ENCODE measurements around the gene CST3. TPM values are rescaled to one million over a fixed set of nuclear protein-coding genes. Genes with fewer than 3 reads are reported as not detected.

CST3 gene
- polyA plus RNA-seq, 1 donor from 2014 or later = 54.6 TPM

DNA sequence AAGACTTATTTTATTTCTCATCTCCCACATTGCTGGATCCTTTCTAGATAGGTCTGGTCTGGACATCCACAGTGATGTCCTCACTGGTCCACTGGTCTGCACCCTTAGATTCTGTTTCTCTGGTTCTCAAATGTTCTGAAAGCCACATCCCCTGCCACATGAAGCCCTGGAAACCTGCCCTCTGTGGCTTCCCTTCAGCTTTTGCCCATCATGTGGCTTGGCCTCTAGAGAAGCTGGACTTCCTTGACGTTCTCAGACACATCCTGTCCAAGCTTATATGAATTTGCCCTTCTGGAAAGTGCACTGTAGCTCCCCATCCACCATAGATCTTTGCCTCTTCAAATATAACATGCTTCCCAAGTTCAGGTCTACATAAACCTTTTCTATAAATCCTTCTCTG is 32.6 kb upstream of the CST3 start:
- H3K36me3 ChIP-seq (ENCODE audit: insufficient read depth, low read length) = no peaks in the 10 kb centered on the region
- H3K4me3 ChIP-seq (ENCODE audit: low read length) = no peak overlapping the region
- no peaks in the 10 kb centered on the region for H4K20me1 ChIP-seq (ENCODE audit: insufficient read depth)
- H3F3A ChIP-seq (ENCODE audit: insufficient read depth, low read length, poor library complexity, severe bottlenecking) = no peaks in the 10 kb centered on the region
- no peak overlapping the region for H3K9ac ChIP-seq (ENCODE audit: low read length)
- no peaks in the 10 kb centered on the region for H3K9me3 ChIP-seq (ENCODE audit: low read length)
- H2AFZ ChIP-seq (ENCODE audit: low read depth, low read length) = no peak overlapping the region
- H3K27ac ChIP-seq (ENCODE audit: low read length) = no peak overlapping the region
- H3K27me3 ChIP-seq (ENCODE audit: insufficient read depth, low read depth, low read length) = no peaks in the 10 kb centered on the region
- TF ChIP-seq, protein P1, sequence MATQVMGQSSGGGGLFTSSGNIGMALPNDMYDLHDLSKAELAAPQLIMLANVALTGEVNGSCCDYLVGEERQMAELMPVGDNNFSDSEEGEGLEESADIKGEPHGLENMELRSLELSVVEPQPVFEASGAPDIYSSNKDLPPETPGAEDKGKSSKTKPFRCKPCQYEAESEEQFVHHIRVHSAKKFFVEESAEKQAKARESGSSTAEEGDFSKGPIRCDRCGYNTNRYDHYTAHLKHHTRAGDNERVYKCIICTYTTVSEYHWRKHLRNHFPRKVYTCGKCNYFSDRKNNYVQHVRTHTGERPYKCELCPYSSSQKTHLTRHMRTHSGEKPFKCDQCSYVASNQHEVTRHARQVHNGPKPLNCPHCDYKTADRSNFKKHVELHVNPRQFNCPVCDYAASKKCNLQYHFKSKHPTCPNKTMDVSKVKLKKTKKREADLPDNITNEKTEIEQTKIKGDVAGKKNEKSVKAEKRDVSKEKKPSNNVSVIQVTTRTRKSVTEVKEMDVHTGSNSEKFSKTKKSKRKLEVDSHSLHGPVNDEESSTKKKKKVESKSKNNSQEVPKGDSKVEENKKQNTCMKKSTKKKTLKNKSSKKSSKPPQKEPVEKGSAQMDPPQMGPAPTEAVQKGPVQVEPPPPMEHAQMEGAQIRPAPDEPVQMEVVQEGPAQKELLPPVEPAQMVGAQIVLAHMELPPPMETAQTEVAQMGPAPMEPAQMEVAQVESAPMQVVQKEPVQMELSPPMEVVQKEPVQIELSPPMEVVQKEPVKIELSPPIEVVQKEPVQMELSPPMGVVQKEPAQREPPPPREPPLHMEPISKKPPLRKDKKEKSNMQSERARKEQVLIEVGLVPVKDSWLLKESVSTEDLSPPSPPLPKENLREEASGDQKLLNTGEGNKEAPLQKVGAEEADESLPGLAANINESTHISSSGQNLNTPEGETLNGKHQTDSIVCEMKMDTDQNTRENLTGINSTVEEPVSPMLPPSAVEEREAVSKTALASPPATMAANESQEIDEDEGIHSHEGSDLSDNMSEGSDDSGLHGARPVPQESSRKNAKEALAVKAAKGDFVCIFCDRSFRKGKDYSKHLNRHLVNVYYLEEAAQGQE (IDR thresholded peaks at IDR 0.05; ENCODE audit: borderline replicate concordance) = no peak
- TF ChIP-seq EP300 (conservative IDR thresholded peaks at IDR 0.05; ENCODE audit: poor library complexity, severe bottlenecking) (no peak), TAF1 (IDR thresholded peaks at IDR 0.05; ENCODE audit: low read depth) (no peak), MXI1 (conservative IDR thresholded peaks at IDR 0.05; ENCODE audit: poor library complexity, severe bottlenecking) (no peak), EZH2 (IDR thresholded peaks at IDR 0.05; ENCODE audit: borderline replicate concordance, insufficient read depth, low read length, poor library complexity, severe bottlenecking) (no peak), POLR2AphosphoS5 (IDR thresholded peaks at IDR 0.05) (no peak)
- TF ChIP-seq, protein P2, sequence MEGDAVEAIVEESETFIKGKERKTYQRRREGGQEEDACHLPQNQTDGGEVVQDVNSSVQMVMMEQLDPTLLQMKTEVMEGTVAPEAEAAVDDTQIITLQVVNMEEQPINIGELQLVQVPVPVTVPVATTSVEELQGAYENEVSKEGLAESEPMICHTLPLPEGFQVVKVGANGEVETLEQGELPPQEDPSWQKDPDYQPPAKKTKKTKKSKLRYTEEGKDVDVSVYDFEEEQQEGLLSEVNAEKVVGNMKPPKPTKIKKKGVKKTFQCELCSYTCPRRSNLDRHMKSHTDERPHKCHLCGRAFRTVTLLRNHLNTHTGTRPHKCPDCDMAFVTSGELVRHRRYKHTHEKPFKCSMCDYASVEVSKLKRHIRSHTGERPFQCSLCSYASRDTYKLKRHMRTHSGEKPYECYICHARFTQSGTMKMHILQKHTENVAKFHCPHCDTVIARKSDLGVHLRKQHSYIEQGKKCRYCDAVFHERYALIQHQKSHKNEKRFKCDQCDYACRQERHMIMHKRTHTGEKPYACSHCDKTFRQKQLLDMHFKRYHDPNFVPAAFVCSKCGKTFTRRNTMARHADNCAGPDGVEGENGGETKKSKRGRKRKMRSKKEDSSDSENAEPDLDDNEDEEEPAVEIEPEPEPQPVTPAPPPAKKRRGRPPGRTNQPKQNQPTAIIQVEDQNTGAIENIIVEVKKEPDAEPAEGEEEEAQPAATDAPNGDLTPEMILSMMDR (IDR thresholded peaks at IDR 0.05; ENCODE audit: poor library complexity, severe bottlenecking) = no peak
- no peaks in the 10 kb centered on the region for H3K9me2 ChIP-seq (ENCODE audit: insufficient read depth, low read length)
- no peaks in the 10 kb centered on the region for H3K79me2 ChIP-seq (replicated peaks; ENCODE audit: insufficient read depth, low read length)
- H3K4me2 ChIP-seq (ENCODE audit: low read length) = no peak overlapping the region

- no peak overlapping the region for H3K4me2 ChIP-seq (ENCODE audit: low read length)
- no peak overlapping the region for H2AFZ ChIP-seq (ENCODE audit: low read depth, low read length)
- no peaks in the 10 kb centered on the region for H3K27me3 ChIP-seq (ENCODE audit: insufficient read depth, low read depth, low read length)
- H3K36me3 ChIP-seq (ENCODE audit: insufficient read depth, low read length) = no peaks in the 10 kb centered on the region
- no peak overlapping the region for H3K27ac ChIP-seq (ENCODE audit: low read length)
- H3F3A ChIP-seq (ENCODE audit: insufficient read depth, low read length, poor library complexity, severe bottlenecking) = no peaks in the 10 kb centered on the region
- no peaks in the 10 kb centered on the region for H3K9me3 ChIP-seq (ENCODE audit: low read length)
- H3K9ac ChIP-seq (ENCODE audit: low read length) = no peak overlapping the region
- H3K4me3 ChIP-seq (ENCODE audit: low read length) = no peak overlapping the region
- TF ChIP-seq MXI1 (conservative IDR thresholded peaks at IDR 0.05; ENCODE audit: poor library complexity, severe bottlenecking) (no peak), POLR2AphosphoS5 (IDR thresholded peaks at IDR 0.05) (no peak), EP300 (conservative IDR thresholded peaks at IDR 0.05; ENCODE audit: poor library complexity, severe bottlenecking) (no peak), EZH2 (IDR thresholded peaks at IDR 0.05; ENCODE audit: borderline replicate concordance, insufficient read depth, low read length, poor library complexity, severe bottlenecking) (no peak), TAF1 (IDR thresholded peaks at IDR 0.05; ENCODE audit: low read depth) (no peak), RAD21 (conservative IDR thresholded peaks at IDR 0.05) (no peak), SMC3 (conservative IDR thresholded peaks at IDR 0.05; ENCODE audit: poor library complexity) (no peak)
- TF ChIP-seq, protein P2 (IDR thresholded peaks at IDR 0.05; ENCODE audit: poor library complexity, severe bottlenecking) = no peak
- TF ChIP-seq, protein P1 (IDR thresholded peaks at IDR 0.05; ENCODE audit: borderline replicate concordance) = no peak
- no peaks in the 10 kb centered on the region for H3K9me2 ChIP-seq (ENCODE audit: insufficient read depth, low read length)
- H4K20me1 ChIP-seq (ENCODE audit: insufficient read depth) = no peaks in the 10 kb centered on the region
- H3K79me2 ChIP-seq (replicated peaks; ENCODE audit: insufficient read depth, low read length) = no peaks in the 10 kb centered on the region
Observed at GRCh38 chr20:23669866-23670265, 32.1 kb upstream of the CST3 start.
